ENCODE results near the gene APOL6.
"Not testable (repeated sequence)": the region's sequence is repeated elsewhere in the genome, so short reads cannot be mapped to it uniquely, and the experiment has no call there.

Gene APOL6

GRCh38 chr22:35617137-35617755 is 31.0 kb upstream of the APOL6 start, which contains the start of gene MB:
Gene MB, minus strand, starts transcription at chr22:35617329. Its CDS starts 72 bp downstream, at chr22:35617257.
- no peak for DNase-seq (ENCODE audit: low read depth in 2 of 2)

- DNase-seq (ENCODE audit: low read depth in 2 of 2): no peak
Observed at GRCh38 chr22:35618427-35619223, 29.6 kb upstream of the APOL6 start.

- no peak for DNase-seq (ENCODE audit: low read depth in 2 of 2)
Observed at GRCh38 chr22:35619336-35620094, 28.7 kb upstream of the APOL6 start.

- no peak for DNase-seq (ENCODE audit: low read depth in 2 of 2)
Observed at GRCh38 chr22:35620624-35621251, 27.5 kb upstream of the APOL6 start.

GRCh38 chr22:35621451-35621850 is 26.8 kb upstream of the APOL6 start:
- no peak for DNase-seq (ENCODE audit: low read depth in 2 of 2)

- DNase-seq (ENCODE audit: low read depth in 2 of 2): no peak
Observed at GRCh38 chr22:35622191-35622913, 25.9 kb upstream of the APOL6 start.

GRCh38 chr22:35623885-35624284 is 24.4 kb upstream of the APOL6 start:
- not testable (repeated sequence) for DNase-seq (ENCODE audit: low read depth in 2 of 2)

- no peak for DNase-seq (ENCODE audit: low read depth in 2 of 2)
Observed at GRCh38 chr22:35624547-35624946, 23.7 kb upstream of the APOL6 start.

- DNase-seq (ENCODE audit: low read depth in 2 of 2): no peak
Observed at GRCh38 chr22:35625763-35626432, 22.3 kb upstream of the APOL6 start.

- peak in 1 of 2 donors; percentile 13 for DNase-seq (ENCODE audit: low read depth in 2 of 2)
Observed at GRCh38 chr22:35627267-35628041, 20.8 kb upstream of the APOL6 start.

GRCh38 chr22:35628732-35629131 is 19.5 kb upstream of the APOL6 start:
- DNase-seq (ENCODE audit: low read depth in 2 of 2): no peak

- DNase-seq (ENCODE audit: low read depth in 2 of 2): peak in 1 of 2 donors; percentile 8
Observed at GRCh38 chr22:35629406-35630216, 18.6 kb upstream of the APOL6 start.

- DNase-seq (ENCODE audit: low read depth in 2 of 2): no peak
Observed at GRCh38 chr22:35630387-35630793, 17.9 kb upstream of the APOL6 start.

GRCh38 chr22:35630891-35631290 is 17.4 kb upstream of the APOL6 start:
- DNase-seq (ENCODE audit: low read depth in 2 of 2): no peak

- DNase-seq (ENCODE audit: low read depth in 2 of 2): no peak
Observed at GRCh38 chr22:35631597-35631996, 16.6 kb upstream of the APOL6 start.

- DNase-seq (ENCODE audit: low read depth in 2 of 2): no peak
Observed at GRCh38 chr22:35632935-35633334, 15.3 kb upstream of the APOL6 start.

GRCh38 chr22:35633520-35633919 is 14.7 kb upstream of the APOL6 start:
- no peak for DNase-seq (ENCODE audit: low read depth in 2 of 2)

GRCh38 chr22:35634015-35634414 is 14.2 kb upstream of the APOL6 start:
- no peak for DNase-seq (ENCODE audit: low read depth in 2 of 2)

GRCh38 chr22:35634943-35635540 is 13.2 kb upstream of the APOL6 start:
- no peak for DNase-seq (ENCODE audit: low read depth in 2 of 2)

All from stimulated activated CD4-positive, alpha-beta T cell treated with anti-CD3 and anti-CD28 coated beads, Interleukin-1b, Interleukin-23, amount 100 ng/mL, for 1 hour (primary cell).